Measurements from ENCODE around the gene HOXA7.

HOXA7 gene

GRCh38 chr7:27159266-27160144, 3.0 kb upstream of the HOXA7 start:
- DNase-seq (ENCODE audit: low spot score), result no peak

GRCh38 chr7:27158436-27159265, 2.2 kb upstream of the HOXA7 start:
- no peak for DNase-seq (ENCODE audit: low spot score)

- no peak for DNase-seq (ENCODE audit: low spot score)
These were observed 1.4 kb upstream of the HOXA7 start for GRCh38 chr7:27157702-27158431.

- no peak for DNase-seq (ENCODE audit: low spot score)
These were observed 634 bp upstream of the HOXA7 start for GRCh38 chr7:27156916-27157701.

- no peak for DNase-seq (ENCODE audit: low spot score)
These were observed 513 bp downstream of the HOXA7 start for GRCh38 chr7:27155816-27156507.

GRCh38 chr7:27154901-27155815, 1.3 kb downstream of the HOXA7 start:
- DNase-seq (ENCODE audit: low spot score), result no peak

- DNase-seq (ENCODE audit: low spot score), result no peak
These were observed 2.1 kb downstream of the HOXA7 start for GRCh38 chr7:27154369-27154768.

- DNase-seq (ENCODE audit: low spot score), result no peak
These were observed 2.9 kb downstream of the HOXA7 start for GRCh38 chr7:27153526-27153925.

- DNase-seq (ENCODE audit: low spot score), result no peak
These were observed 3.5 kb downstream of the HOXA7 start for GRCh38 chr7:27152816-27153442.

- no peak for DNase-seq (ENCODE audit: low spot score)
These were observed 4.3 kb downstream of the HOXA7 start, which contains the start of gene HOXA3 for GRCh38 chr7:27151931-27152815. Gene HOXA3, minus strand, starts transcription at chr7:27152583. Its CDS starts 41,943 bp downstream, at chr7:27110640.

GRCh38 chr7:27151341-27151930, 5.0 kb downstream of the HOXA7 start:
- DNase-seq (ENCODE audit: low spot score), result no peak

GRCh38 chr7:27150568-27151340, 5.7 kb downstream of the HOXA7 start:
- DNase-seq (ENCODE audit: low spot score), result peak; percentile 92

- DNase-seq (ENCODE audit: low spot score), result no peak
These were observed 6.5 kb downstream of the HOXA7 start for GRCh38 chr7:27149842-27150567.

GRCh38 chr7:27148756-27149641, 7.5 kb downstream of the HOXA7 start:
- no peak for DNase-seq (ENCODE audit: low spot score)

GRCh38 chr7:27148031-27148755, 8.3 kb downstream of the HOXA7 start:
- DNase-seq (ENCODE audit: low spot score), result peak; percentile 40

Data from iPS-NIHi11 (cell line).